SU-DHL-6 (cell line): ENCODE measurements around the gene COP1.

Experiments used
- H2AFZ ChIP-seq: fragments of 200-600 bp; sonication (generic); 2 replicates; pipeline ENCODE4 v1.6.1; 2014; ENCODE audit warnings: low read depth, mild to moderate bottlenecking, moderate library complexity, mixed read lengths, antibody characterized with exemption, low read length; ENCODE audit not compliant: severe bottlenecking
- H3F3A ChIP-seq: fragments of 200-600 bp; shearing (Covaris generic); 2 replicates; pipeline ENCODE4 v1.6.0; 2016; ENCODE audit warnings: antibody characterized with exemption, mild to moderate bottlenecking; ENCODE audit not compliant: insufficient read depth
- H3K27ac ChIP-seq: fragments of 200-600 bp; sonication (generic); 2 replicates; pipeline ENCODE4 v1.5.1; 2016; ENCODE audit warnings: low read depth, mild to moderate bottlenecking, low read length, moderate library complexity, mixed read lengths
- H3K27me3 ChIP-seq: fragments of 200-600 bp; sonication (generic), shearing (Covaris generic); 2 replicates; pipeline ENCODE4 v1.6.0; 2014; ENCODE audit warnings: mild to moderate bottlenecking, low read length
- H3K36me3 ChIP-seq: fragments of 200-600 bp; sonication (generic); 2 replicates; pipeline ENCODE4 v1.6.1; 2014; ENCODE audit warnings: mild to moderate bottlenecking, low read length, mixed read lengths
- H3K4me2 ChIP-seq: fragments of 300-600, 200-600 bp; shearing (Covaris generic), sonication (generic); 2 replicates; pipeline ENCODE4 v1.6.0; 2014; ENCODE audit warnings: low read length, low read depth, mild to moderate bottlenecking; ENCODE audit not compliant: poor library complexity, severe bottlenecking
- H3K4me3 ChIP-seq: fragments of 200-600 bp; sonication (generic); 2 replicates; pipeline ENCODE4 v1.5.1; 2014; ENCODE audit warnings: antibody characterized with exemption, low read length, mild to moderate bottlenecking, mixed read lengths; ENCODE audit not compliant: insufficient read depth, poor library complexity, severe bottlenecking
- H3K79me2 ChIP-seq: fragments of 200-600 bp; sonication (generic); 2 replicates; pipeline ENCODE4 v1.6.1; 2014; ENCODE audit warnings: mild to moderate bottlenecking, low read length, moderate library complexity; ENCODE audit not compliant: insufficient read depth
- H3K9ac ChIP-seq: fragments of 200-600 bp; sonication (generic); 2 replicates; pipeline ENCODE4 v1.7.0; 2014; ENCODE audit warnings: mild to moderate bottlenecking, low read length
- H3K9me2 ChIP-seq: fragments of 200-600 bp; sonication (generic); replicated peaks from 2 replicates; pipeline ENCODE4 v1.6.1; 2014; ENCODE audit warnings: low read length; ENCODE audit not compliant: insufficient read depth
- H3K9me3 ChIP-seq: fragments of 200-600 bp; sonication (generic); 2 replicates; pipeline ENCODE4 v1.6.1; 2014; ENCODE audit warnings: low read length, mixed read lengths; ENCODE audit not compliant: insufficient read depth
- H4K20me1 ChIP-seq: fragments of 200-600 bp; sonication (generic); 2 replicates; pipeline ENCODE4 v1.6.1; 2014; ENCODE audit warnings: low read depth, mild to moderate bottlenecking, antibody characterized with exemption, low read length, moderate library complexity, mixed read lengths
- CTCF ChIP-seq: fragments of 200-600 bp; sonication (generic); IDR thresholded peaks from one replicate; pipeline ENCODE4 v1.5.1; 2017; ENCODE audit warnings: antibody characterized with exemption, mild to moderate bottlenecking, low read length, moderate library complexity; ENCODE audit not compliant: insufficient read depth, poor library complexity, severe bottlenecking
- EZH2phosphoT487 ChIP-seq: fragments of 200-600 bp; sonication (generic), shearing (Covaris generic); conservative IDR thresholded peaks from 2 replicates; pipeline ENCODE4 v1.6.1; 2018; ENCODE audit warnings: mild to moderate bottlenecking, antibody characterized with exemption, low read length, moderate library complexity, mixed read lengths

Gene COP1

GRCh38 chr1:175922254-175922881, 284.7 kb downstream of the COP1 start:
- Histone ChIP-seq H3K27ac (no peak overlapping the region), H3K79me2 (no peaks in the 10 kb centered on the region), H3F3A (no peaks in the 10 kb centered on the region), H3K9me3 (no peaks in the 10 kb centered on the region), H2AFZ (no peak overlapping the region), H3K4me2 (no peak overlapping the region), H3K9ac (no peak overlapping the region), H4K20me1 (no peaks in the 10 kb centered on the region), H3K9me2 (no peaks in the 10 kb centered on the region), H3K4me3 (no peak overlapping the region), H3K36me3 (no peaks in the 10 kb centered on the region), H3K27me3 (no peaks in the 10 kb centered on the region)
- TF ChIP-seq CTCF (no peak), EZH2phosphoT487 (no peak)

GRCh38 chr1:175920381-175920780, 286.7 kb downstream of the COP1 start:
- Histone ChIP-seq H3K36me3 (no peaks in the 10 kb centered on the region), H2AFZ (no peak overlapping the region), H3K4me2 (no peak overlapping the region), H4K20me1 (no peaks in the 10 kb centered on the region), H3K9me3 (no peaks in the 10 kb centered on the region), H3F3A (no peaks in the 10 kb centered on the region), H3K27me3 (no peaks in the 10 kb centered on the region), H3K79me2 (no peaks in the 10 kb centered on the region), H3K27ac (no peak overlapping the region), H3K9me2 (no peaks in the 10 kb centered on the region), H3K4me3 (no peak overlapping the region), H3K9ac (no peak overlapping the region)
- TF ChIP-seq EZH2phosphoT487 = no peak
- TF ChIP-seq CTCF = no peak

- Histone ChIP-seq H3K27ac (no peak overlapping the region), H3K9me2 (no peaks in the 10 kb centered on the region), H3K9ac (no peak overlapping the region), H3K27me3 (no peaks in the 10 kb centered on the region), H2AFZ (no peak overlapping the region), H3K36me3 (no peaks in the 10 kb centered on the region), H3K79me2 (no peaks in the 10 kb centered on the region), H3K4me2 (no peak overlapping the region), H3K4me3 (no peak overlapping the region), H3K9me3 (no peaks in the 10 kb centered on the region), H4K20me1 (no peaks in the 10 kb centered on the region), H3F3A (no peaks in the 10 kb centered on the region)
- TF ChIP-seq EZH2phosphoT487 (no peak), CTCF (no peak)
These were observed 288.1 kb downstream of the COP1 start for GRCh38 chr1:175919001-175919400.
